HEK293 (cell line): ENCODE data around the gene ATP8A2.

ENCODE experiments used
- REPIN1 ChIP-seq: fragments of 450-650 bp; formaldehyde crosslinking; IDR thresholded peaks from 2 replicates; pipeline ENCODE4 v1.5.1; 2017; ENCODE audit warnings: missing biosample characterization, missing genetic modification characterization, low read depth
- SETDB1 ChIP-seq: IDR thresholded peaks from one replicate; pipeline ENCODE4 v1.6.1; 2017; ENCODE audit warnings: mild to moderate bottlenecking, low read length, moderate library complexity, mixed read lengths; ENCODE audit not compliant: insufficient read length
- TCF7L2 ChIP-seq: IDR thresholded peaks from 2 replicates; pipeline ENCODE4 v1.6.1; 2011; ENCODE audit warnings: low read depth, mild to moderate bottlenecking, inconsistent platforms, low read length, moderate library complexity, borderline replicate concordance
- ZFP3 ChIP-seq: fragments of 450-650 bp; formaldehyde crosslinking; IDR thresholded peaks from 2 replicates; pipeline ENCODE4 v1.5.1; 2016; ENCODE audit warnings: low read depth, missing biosample characterization, missing genetic modification characterization
- ZNF121 ChIP-seq: fragments of 450-650 bp; formaldehyde crosslinking; IDR thresholded peaks from 2 replicates; pipeline ENCODE4 v1.5.1; 2016; ENCODE audit warnings: missing biosample characterization, missing genetic modification characterization
- ZNF138 ChIP-seq: fragments of 450-650 bp; formaldehyde crosslinking; IDR thresholded peaks from 2 replicates; pipeline ENCODE4 v1.5.1; 2016; ENCODE audit warnings: missing biosample characterization, missing genetic modification characterization, borderline replicate concordance
- ZNF324 ChIP-seq: fragments of 450-650 bp; formaldehyde crosslinking; IDR thresholded peaks from 2 replicates; pipeline ENCODE4 v1.5.1; 2016; ENCODE audit warnings: missing biosample characterization, missing genetic modification characterization
- ZNF426 ChIP-seq: fragments of 450-650 bp; formaldehyde crosslinking; IDR thresholded peaks from 2 replicates; pipeline ENCODE4 v1.5.1; 2017; ENCODE audit warnings: missing biosample characterization, missing genetic modification characterization, mild to moderate bottlenecking, inconsistent platforms, moderate library complexity
- TF ChIP-seq, protein P1 (sequence below): fragments of 450-650 bp; formaldehyde crosslinking; IDR thresholded peaks from 2 replicates; pipeline ENCODE4 v1.5.1; 2016; ENCODE audit warnings: missing biosample characterization, missing genetic modification characterization
- TF ChIP-seq, protein P2 (sequence below): fragments of 450-650 bp; formaldehyde crosslinking; IDR thresholded peaks from 2 replicates; pipeline ENCODE4 v1.5.1; 2016; ENCODE audit warnings: missing biosample characterization, missing genetic modification characterization

DNA sequence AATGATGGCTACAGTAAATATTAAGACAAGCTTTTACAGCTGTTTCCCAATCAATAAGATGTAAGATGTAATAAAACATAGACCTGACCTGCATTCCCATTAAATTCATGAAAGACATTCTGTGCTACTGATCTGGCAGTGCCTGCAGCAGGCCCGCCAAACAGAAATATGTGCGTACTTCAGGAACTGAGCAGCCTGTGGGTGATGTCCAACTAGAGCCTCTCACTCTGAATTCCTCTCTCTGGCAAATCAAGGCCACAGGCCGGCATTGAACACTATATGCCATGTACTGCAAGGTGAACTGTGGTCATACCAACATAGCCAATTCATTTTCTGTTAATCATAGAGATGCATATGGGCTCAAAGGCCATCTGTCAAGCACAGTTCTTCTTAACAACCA is 662.2 kb downstream of the ATP8A2 start:
- TF ChIP-seq, protein P1, sequence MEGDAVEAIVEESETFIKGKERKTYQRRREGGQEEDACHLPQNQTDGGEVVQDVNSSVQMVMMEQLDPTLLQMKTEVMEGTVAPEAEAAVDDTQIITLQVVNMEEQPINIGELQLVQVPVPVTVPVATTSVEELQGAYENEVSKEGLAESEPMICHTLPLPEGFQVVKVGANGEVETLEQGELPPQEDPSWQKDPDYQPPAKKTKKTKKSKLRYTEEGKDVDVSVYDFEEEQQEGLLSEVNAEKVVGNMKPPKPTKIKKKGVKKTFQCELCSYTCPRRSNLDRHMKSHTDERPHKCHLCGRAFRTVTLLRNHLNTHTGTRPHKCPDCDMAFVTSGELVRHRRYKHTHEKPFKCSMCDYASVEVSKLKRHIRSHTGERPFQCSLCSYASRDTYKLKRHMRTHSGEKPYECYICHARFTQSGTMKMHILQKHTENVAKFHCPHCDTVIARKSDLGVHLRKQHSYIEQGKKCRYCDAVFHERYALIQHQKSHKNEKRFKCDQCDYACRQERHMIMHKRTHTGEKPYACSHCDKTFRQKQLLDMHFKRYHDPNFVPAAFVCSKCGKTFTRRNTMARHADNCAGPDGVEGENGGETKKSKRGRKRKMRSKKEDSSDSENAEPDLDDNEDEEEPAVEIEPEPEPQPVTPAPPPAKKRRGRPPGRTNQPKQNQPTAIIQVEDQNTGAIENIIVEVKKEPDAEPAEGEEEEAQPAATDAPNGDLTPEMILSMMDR (tag by site-specific recombination), result no peak
- TF ChIP-seq REPIN1 (tag by site-specific recombination) (no peak), TCF7L2 (no peak), SETDB1 (no peak), ZNF138 (tag by site-specific recombination) (no peak), ZNF121 (tag by site-specific recombination) (no peak), ZNF426 (no peak), ZFP3 (tag by site-specific recombination) (no peak), ZNF324 (no peak)
- TF ChIP-seq, protein P2, sequence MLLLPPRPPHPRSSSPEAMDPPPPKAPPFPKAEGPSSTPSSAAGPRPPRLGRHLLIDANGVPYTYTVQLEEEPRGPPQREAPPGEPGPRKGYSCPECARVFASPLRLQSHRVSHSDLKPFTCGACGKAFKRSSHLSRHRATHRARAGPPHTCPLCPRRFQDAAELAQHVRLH (tag by site-specific recombination), result no peak
